ENCODE data around the gene BUD23.

Gene BUD23

DNA sequence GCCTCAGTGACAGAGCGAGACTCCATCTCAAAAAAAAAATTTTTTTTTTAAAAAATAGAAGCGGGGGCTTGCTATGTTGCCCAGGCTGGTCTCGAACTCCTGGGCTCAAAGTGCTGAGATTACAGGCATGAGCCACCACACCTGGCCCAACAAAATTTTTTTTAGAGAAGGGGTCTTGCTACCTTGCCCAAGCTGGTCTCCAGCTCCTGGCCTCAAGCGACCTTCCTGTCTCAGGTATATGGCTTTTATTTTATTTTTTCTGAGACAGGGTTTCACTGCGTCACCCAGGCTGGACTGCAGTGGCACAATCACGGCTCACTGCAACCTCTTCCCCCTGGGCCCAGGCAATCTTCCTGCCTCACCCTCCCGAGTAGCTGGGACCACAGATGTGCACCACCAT is 56.8 kb downstream of the BUD23 start:
- Histone ChIP-seq H4K8ac (ENCODE audit: low read depth, low read length) (no peak overlapping the region), H3K4me3 (ENCODE audit: low read length) (no peak overlapping the region), H3K4me2 (ENCODE audit: low read length) (no peak overlapping the region), H3K27ac (ENCODE audit: low read depth, low read length) (no peak overlapping the region), H2AK5ac (ENCODE audit: low read length) (no peak overlapping the region), H3K4ac (ENCODE audit: low read depth, low read length) (no peak overlapping the region), H2BK15ac (replicated peaks; ENCODE audit: low read depth) (no peak overlapping the region), H3K4me1 (ENCODE audit: control insufficient read depth, low read depth, low read length) (peaks cover 8% of the 10 kb centered on the region), H3K23ac (ENCODE audit: low read length) (no peak overlapping the region), H3K36me3 (ENCODE audit: control insufficient read depth, insufficient read depth, low read length) (no peaks in the 10 kb centered on the region), H3K27me3 (ENCODE audit: insufficient read depth, low read length, poor library complexity) (no peaks in the 10 kb centered on the region), H2BK5ac (ENCODE audit: low read length) (no peak overlapping the region), H3K79me2 (ENCODE audit: control insufficient read depth, insufficient read depth, low read length) (no peaks in the 10 kb centered on the region), H3K56ac (ENCODE audit: low read length) (no peak overlapping the region), H3K18ac (ENCODE audit: low read length) (no peak overlapping the region), H2BK120ac (ENCODE audit: low read depth, low read length) (no peak overlapping the region), H4K5ac (ENCODE audit: low read length) (no peak overlapping the region), H3K9ac (ENCODE audit: low read length) (no peak overlapping the region), H3K79me1 (ENCODE audit: low read length) (peaks cover 3% of the 10 kb centered on the region)
- no peak for DNase-seq
- WGBS (ENCODE audit: extremely low coverage, insufficient coverage, low lambda C conversion rate) = no CpG with 5 or more reads among the region's 7 CpGs

DNA sequence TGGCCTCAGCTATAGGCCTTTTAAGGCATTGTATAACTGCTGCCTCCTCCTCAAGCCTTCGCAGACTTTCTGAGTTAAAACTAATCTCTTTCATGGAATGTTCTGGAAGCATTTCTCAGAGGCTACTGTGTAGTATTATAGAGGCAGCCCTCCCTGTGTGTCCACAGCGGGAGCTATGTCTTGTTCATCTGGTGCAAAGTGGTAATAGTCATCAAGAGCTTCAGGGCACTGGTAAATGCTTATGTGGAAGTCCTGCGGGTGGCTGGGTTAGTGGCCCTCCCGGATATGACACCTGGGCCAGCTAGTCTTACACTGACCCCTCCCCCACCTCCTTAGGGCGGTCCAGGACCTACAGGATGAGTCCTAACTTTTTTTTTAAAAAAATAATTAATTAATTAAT is 57.4 kb downstream of the BUD23 start:
- WGBS (ENCODE audit: extremely low coverage, insufficient coverage, low lambda C conversion rate) = no CpG with 5 or more reads among the region's 5 CpGs
- no peaks in the 10 kb centered on the region for H3K27me3 ChIP-seq (ENCODE audit: insufficient read depth, low read length, poor library complexity)
- peaks cover 3% of the 10 kb centered on the region for H3K79me1 ChIP-seq (ENCODE audit: low read length)
- no peak overlapping the region for H3K4ac ChIP-seq (ENCODE audit: low read depth, low read length)
- peaks cover 8% of the 10 kb centered on the region for H3K4me1 ChIP-seq (ENCODE audit: control insufficient read depth, low read depth, low read length)
- no peak overlapping the region for H3K4me2 ChIP-seq (ENCODE audit: low read length)
- H2BK5ac ChIP-seq (ENCODE audit: low read length) = no peak overlapping the region
- H2BK120ac ChIP-seq (ENCODE audit: low read depth, low read length) = no peak overlapping the region
- H3K56ac ChIP-seq (ENCODE audit: low read length) = peak overlapping the region; percentile 44
- no peak overlapping the region for H3K18ac ChIP-seq (ENCODE audit: low read length)
- H2BK15ac ChIP-seq (replicated peaks; ENCODE audit: low read depth) = no peak overlapping the region
- no peaks in the 10 kb centered on the region for H3K79me2 ChIP-seq (ENCODE audit: control insufficient read depth, insufficient read depth, low read length)
- H4K8ac ChIP-seq (ENCODE audit: low read depth, low read length) = no peak overlapping the region
- H3K36me3 ChIP-seq (ENCODE audit: control insufficient read depth, insufficient read depth, low read length) = no peaks in the 10 kb centered on the region
- no peak overlapping the region for H3K27ac ChIP-seq (ENCODE audit: low read depth, low read length)
- H3K9ac ChIP-seq (ENCODE audit: low read length) = no peak overlapping the region
- no peak overlapping the region for H4K5ac ChIP-seq (ENCODE audit: low read length)
- H3K23ac ChIP-seq (ENCODE audit: low read length) = no peak overlapping the region
- no peak overlapping the region for H2AK5ac ChIP-seq (ENCODE audit: low read length)
- H3K4me3 ChIP-seq (ENCODE audit: low read length) = no peak overlapping the region
- peak; percentile 73 for DNase-seq

DNA sequence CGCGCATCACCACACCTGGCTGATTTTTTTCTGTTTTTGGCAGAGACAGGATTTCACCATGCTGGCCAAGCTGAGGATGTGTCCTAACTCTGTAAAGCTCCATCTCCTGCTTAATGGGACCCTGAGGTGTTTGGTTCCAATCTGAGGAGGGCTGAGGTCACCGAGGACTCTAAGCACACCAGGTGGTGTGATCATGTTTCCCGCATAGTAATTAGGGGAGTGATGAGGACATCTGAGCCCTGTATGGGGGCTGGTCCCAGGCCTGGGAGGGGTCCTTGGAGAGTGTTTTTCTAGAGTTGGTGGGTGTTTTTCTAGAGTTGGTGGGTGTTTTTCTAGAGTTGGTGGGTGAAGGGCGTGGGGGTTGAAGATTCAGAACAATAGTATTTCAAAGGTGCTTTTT is 58.2 kb downstream of the BUD23 start:
- H4K8ac ChIP-seq (ENCODE audit: low read depth, low read length) = no peak overlapping the region
- DNase-seq = peak; percentile 80
- H3K27ac ChIP-seq (ENCODE audit: low read depth, low read length) = no peak overlapping the region

DNA sequence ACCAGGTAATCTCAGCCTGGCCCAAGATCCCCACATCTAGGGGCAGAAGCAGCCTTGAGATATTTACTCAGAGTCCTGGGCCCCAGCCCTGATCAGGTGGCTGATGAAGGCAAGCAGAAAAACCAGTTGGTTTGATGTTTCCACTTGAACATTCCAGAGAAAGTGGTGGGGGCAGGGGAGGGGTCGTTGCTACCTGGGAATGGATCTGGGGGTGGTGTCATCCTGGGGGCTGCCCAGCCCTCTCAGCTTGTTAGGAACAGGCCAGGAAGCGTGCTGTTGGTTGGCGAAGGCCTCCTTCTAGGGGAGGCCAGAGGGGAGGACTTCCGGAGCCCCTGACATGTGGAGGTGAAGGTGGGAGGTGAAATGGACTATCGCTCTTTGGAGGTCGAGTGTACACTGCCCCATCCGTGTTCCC is 58.9 kb downstream of the BUD23 start:
- peaks cover 8% of the 10 kb centered on the region for H3K4me1 ChIP-seq (ENCODE audit: control insufficient read depth, low read depth, low read length)
- no peak overlapping the region for H3K4me3 ChIP-seq (ENCODE audit: low read length)
- H4K8ac ChIP-seq (ENCODE audit: low read depth, low read length) = no peak overlapping the region
- peaks cover 3% of the 10 kb centered on the region for H3K79me1 ChIP-seq (ENCODE audit: low read length)
- peak overlapping the region; percentile 64 for H2BK5ac ChIP-seq (ENCODE audit: low read length)
- peak; percentile 91 for DNase-seq
- H3K27ac ChIP-seq (ENCODE audit: low read depth, low read length) = no peak overlapping the region
- no peaks in the 10 kb centered on the region for H3K27me3 ChIP-seq (ENCODE audit: insufficient read depth, low read length, poor library complexity)
- H3K23ac ChIP-seq (ENCODE audit: low read length) = no peak overlapping the region
- no peak overlapping the region for H2AK5ac ChIP-seq (ENCODE audit: low read length)
- H3K56ac ChIP-seq (ENCODE audit: low read length) = peak overlapping the region; percentile 63
- peak overlapping the region; percentile 9 for H3K18ac ChIP-seq (ENCODE audit: low read length)
- peak overlapping the region; percentile 20 for H3K4me2 ChIP-seq (ENCODE audit: low read length)
- no peak overlapping the region for H3K9ac ChIP-seq (ENCODE audit: low read length)
- H3K79me2 ChIP-seq (ENCODE audit: control insufficient read depth, insufficient read depth, low read length) = no peaks in the 10 kb centered on the region
- H2BK120ac ChIP-seq (ENCODE audit: low read depth, low read length) = no peak overlapping the region
- H4K5ac ChIP-seq (ENCODE audit: low read length) = no peak overlapping the region
- H3K4ac ChIP-seq (ENCODE audit: low read depth, low read length) = no peak overlapping the region
- no peak overlapping the region for H2BK15ac ChIP-seq (replicated peaks; ENCODE audit: low read depth)
- H3K36me3 ChIP-seq (ENCODE audit: control insufficient read depth, insufficient read depth, low read length) = no peaks in the 10 kb centered on the region
- no CpG with 5 or more reads among the region's 7 CpGs for WGBS (ENCODE audit: extremely low coverage, insufficient coverage, low lambda C conversion rate)

More for the DNA sequence above, 58.2 kb downstream of the BUD23 start:
- H3K56ac ChIP-seq (ENCODE audit: low read length) = no peak overlapping the region
- H3K18ac ChIP-seq (ENCODE audit: low read length) = no peak overlapping the region
- H2BK5ac ChIP-seq (ENCODE audit: low read length) = no peak overlapping the region
- peaks cover 8% of the 10 kb centered on the region for H3K4me1 ChIP-seq (ENCODE audit: control insufficient read depth, low read depth, low read length)
- H3K36me3 ChIP-seq (ENCODE audit: control insufficient read depth, insufficient read depth, low read length) = no peaks in the 10 kb centered on the region
- H3K4me2 ChIP-seq (ENCODE audit: low read length) = no peak overlapping the region
- no peaks in the 10 kb centered on the region for H3K79me2 ChIP-seq (ENCODE audit: control insufficient read depth, insufficient read depth, low read length)
- no peak overlapping the region for H2BK15ac ChIP-seq (replicated peaks; ENCODE audit: low read depth)
- peaks cover 3% of the 10 kb centered on the region for H3K79me1 ChIP-seq (ENCODE audit: low read length)
- no peak overlapping the region for H3K4me3 ChIP-seq (ENCODE audit: low read length)
- no peak overlapping the region for H3K23ac ChIP-seq (ENCODE audit: low read length)
- H2BK120ac ChIP-seq (ENCODE audit: low read depth, low read length) = no peak overlapping the region
- no peaks in the 10 kb centered on the region for H3K27me3 ChIP-seq (ENCODE audit: insufficient read depth, low read length, poor library complexity)
- no peak overlapping the region for H2AK5ac ChIP-seq (ENCODE audit: low read length)
- H4K5ac ChIP-seq (ENCODE audit: low read length) = no peak overlapping the region
- no CpG with 5 or more reads among the region's 5 CpGs for WGBS (ENCODE audit: extremely low coverage, insufficient coverage, low lambda C conversion rate)
- no peak overlapping the region for H3K9ac ChIP-seq (ENCODE audit: low read length)
- no peak overlapping the region for H3K4ac ChIP-seq (ENCODE audit: low read depth, low read length)

DNA sequence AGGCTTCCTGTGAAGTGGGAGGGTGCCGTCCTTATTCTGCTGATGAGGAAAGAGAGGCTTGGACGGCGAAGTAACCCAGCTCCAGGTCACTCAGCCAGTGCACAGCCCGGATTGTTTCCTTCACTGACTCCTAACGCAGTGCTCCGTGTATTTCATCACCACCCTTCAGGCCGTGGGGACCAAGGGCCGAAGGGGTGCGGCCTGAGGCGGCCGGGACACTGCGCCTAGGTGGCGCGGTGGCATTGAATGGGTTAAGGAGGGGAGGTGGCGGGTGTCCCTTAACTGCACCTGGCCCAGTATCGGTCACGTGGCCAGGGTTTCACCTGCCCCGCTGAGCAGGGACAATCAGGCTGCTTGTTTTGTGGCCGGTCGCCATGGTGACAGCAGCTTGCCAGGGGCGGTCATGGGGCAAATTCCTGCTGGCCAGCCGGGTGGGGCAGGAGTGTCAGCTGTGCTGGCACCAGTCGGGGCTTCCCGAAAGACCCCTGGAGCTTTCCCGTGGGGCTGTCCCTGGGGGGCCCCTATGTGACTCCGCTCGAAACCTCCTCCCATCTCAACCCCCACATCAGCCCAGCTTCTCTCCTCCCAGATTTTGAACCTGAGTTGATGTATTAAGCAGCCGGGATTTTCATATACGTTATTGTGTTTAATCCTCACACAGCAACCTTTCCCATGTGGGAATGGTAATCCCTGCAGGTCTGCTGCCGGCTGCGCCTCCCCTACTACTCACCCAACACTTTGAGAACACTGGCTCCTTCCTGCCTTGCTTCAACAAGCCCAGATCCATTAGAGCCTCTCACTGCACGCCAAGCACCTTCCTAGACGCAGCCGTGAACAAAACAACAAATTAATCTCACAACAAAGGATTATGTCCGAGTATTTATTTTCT is 59.6 kb downstream of the BUD23 start:
- peak; percentile 99 for DNase-seq
- Histone ChIP-seq H2AK5ac (ENCODE audit: low read length) (no peak overlapping the region), H3K27ac (ENCODE audit: low read depth, low read length) (peak overlapping the region; percentile 51), H4K8ac (ENCODE audit: low read depth, low read length) (no peak overlapping the region), H2BK5ac (ENCODE audit: low read length) (peak overlapping the region; percentile 64), H3K4me1 (ENCODE audit: control insufficient read depth, low read depth, low read length) (peaks cover 8% of the 10 kb centered on the region), H3K4me2 (ENCODE audit: low read length) (peak overlapping the region; percentile 20), H3K36me3 (ENCODE audit: control insufficient read depth, insufficient read depth, low read length) (no peaks in the 10 kb centered on the region), H3K79me2 (ENCODE audit: control insufficient read depth, insufficient read depth, low read length) (no peaks in the 10 kb centered on the region), H3K79me1 (ENCODE audit: low read length) (no peaks in the 10 kb centered on the region), H3K18ac (ENCODE audit: low read length) (peak overlapping the region; percentile 9), H2BK15ac (replicated peaks; ENCODE audit: low read depth) (no peak overlapping the region), H3K23ac (ENCODE audit: low read length) (no peak overlapping the region), H3K4ac (ENCODE audit: low read depth, low read length) (no peak overlapping the region), H3K56ac (ENCODE audit: low read length) (peak overlapping the region; percentile 63), H4K5ac (ENCODE audit: low read length) (no peak overlapping the region), H3K4me3 (ENCODE audit: low read length) (no peak overlapping the region), H3K27me3 (ENCODE audit: insufficient read depth, low read length, poor library complexity) (no peaks in the 10 kb centered on the region), H3K9ac (ENCODE audit: low read length) (peak overlapping the region; percentile 34), H2BK120ac (ENCODE audit: low read depth, low read length) (no peak overlapping the region)
- WGBS (ENCODE audit: extremely low coverage, insufficient coverage, low lambda C conversion rate) = no CpG with 5 or more reads among the region's 35 CpGs

Measured in mesendoderm (in vitro differentiated cells).